GM21447 (cell line): Measurements from ENCODE around the gene C1orf174.
"Not testable (repeated sequence)": the region's sequence is repeated elsewhere in the genome, so short reads cannot be mapped to it uniquely, and the experiment has no call there.

Experiments
- ATAC-seq: cut with Tn5 transposase; IDR thresholded peaks from one replicate; pipeline ENCODE4 v1.9.1; 2021; ENCODE audit not compliant: unreplicated experiment

C1orf174 gene

DNA sequence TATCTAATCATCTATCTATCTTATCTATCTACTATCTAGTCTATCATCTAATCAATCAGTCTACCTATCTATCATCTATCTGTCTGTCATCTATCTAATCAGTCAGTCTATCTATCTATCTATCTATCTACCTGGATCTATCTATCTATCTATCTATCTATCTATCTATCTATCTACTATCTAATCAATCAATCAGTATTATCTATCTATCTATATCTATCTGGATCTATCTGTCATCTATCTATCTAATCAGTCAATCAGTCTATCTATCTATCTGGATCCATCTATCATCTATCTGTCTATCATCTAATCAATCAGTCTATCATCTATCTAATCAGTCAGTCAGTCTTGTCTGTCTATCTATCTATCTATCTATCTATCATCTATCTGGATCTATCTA, 26.9 kb upstream of the C1orf174 start:
- no peak for ATAC-seq

GRCh38 chr1:3925762-3926161, 25.7 kb upstream of the C1orf174 start:
- no peak for ATAC-seq

- no peak for ATAC-seq
Observed at GRCh38 chr1:3925256-3925655, 25.2 kb upstream of the C1orf174 start.

- no peak for ATAC-seq
Observed at GRCh38 chr1:3924825-3925220, 24.8 kb upstream of the C1orf174 start.

- no peak for ATAC-seq
Observed at GRCh38 chr1:3924186-3924824, 24.2 kb upstream of the C1orf174 start.

DNA sequence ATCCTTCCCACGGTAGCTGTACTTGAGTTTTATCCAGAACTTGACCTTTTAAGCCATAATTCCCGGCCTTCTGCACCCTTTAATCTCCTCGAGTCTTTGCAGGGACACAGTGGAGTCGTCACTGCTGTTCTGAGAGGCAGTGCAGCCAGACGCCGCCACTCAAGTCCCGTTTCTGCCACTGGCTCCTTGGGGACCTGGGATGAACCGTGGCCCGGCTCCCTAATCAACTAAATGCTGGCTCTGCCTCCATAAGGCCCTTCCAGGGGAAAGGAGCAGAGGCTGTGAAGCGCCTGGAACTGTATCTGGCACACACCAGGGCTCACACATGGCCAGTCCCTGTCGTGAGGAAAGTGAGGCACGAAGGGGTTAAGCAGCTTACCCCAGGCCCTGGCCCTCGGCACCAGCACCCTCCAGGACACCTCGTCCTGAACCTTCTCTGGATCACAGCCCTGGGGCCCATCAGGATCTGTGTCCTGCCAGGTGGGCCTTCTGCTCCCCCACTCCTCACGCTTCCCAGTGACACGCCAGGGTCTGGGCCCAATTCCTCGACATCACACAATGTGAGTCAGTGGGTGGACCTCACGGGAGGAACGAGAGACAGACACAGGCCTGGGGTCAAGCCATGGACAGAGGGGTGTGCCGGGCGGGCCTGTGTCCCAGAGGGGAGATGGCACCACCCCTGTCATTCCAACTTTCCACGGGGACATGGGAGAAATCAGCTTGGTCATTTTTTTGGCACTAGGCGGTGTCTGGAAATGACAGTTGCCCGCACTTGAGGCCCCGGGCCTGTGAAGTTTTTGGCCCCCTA, 23.5 kb upstream of the C1orf174 start:
- ATAC-seq, result no peak

GRCh38 chr1:3922851-3923250, 22.8 kb upstream of the C1orf174 start:
- no peak for ATAC-seq

- no peak for ATAC-seq
Observed at GRCh38 chr1:3922201-3922725, 22.2 kb upstream of the C1orf174 start.

- no peak for ATAC-seq
Observed at GRCh38 chr1:3921765-3922164, 21.7 kb upstream of the C1orf174 start.

GRCh38 chr1:3919706-3920105, 19.6 kb upstream of the C1orf174 start:
- ATAC-seq, result no peak

- ATAC-seq, result no peak
Observed at GRCh38 chr1:3918966-3919611, 19.0 kb upstream of the C1orf174 start.

- ATAC-seq, result not testable (repeated sequence)
Observed at GRCh38 chr1:3918359-3918758, 18.3 kb upstream of the C1orf174 start.

DNA sequence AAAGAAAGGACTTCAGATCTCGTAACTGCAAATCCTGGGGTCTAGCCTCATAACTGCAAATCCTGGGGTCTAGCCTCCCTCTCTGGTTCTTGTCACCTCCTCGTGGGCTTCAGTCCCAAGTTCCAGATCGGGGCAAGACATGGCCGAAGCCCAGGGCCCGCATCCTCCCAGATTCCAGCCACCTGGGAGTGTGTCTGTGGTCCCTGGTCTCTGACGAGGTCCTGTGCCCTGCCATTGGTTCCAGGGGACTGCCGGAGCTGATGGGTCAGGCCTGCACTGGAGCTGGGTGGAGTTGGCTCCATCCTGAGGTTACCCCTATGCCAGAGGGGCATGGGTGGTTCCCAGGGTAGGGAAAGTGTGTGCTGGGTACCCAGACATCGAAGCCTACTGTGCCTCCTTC, 17.7 kb upstream of the C1orf174 start:
- ATAC-seq, result no peak

DNA sequence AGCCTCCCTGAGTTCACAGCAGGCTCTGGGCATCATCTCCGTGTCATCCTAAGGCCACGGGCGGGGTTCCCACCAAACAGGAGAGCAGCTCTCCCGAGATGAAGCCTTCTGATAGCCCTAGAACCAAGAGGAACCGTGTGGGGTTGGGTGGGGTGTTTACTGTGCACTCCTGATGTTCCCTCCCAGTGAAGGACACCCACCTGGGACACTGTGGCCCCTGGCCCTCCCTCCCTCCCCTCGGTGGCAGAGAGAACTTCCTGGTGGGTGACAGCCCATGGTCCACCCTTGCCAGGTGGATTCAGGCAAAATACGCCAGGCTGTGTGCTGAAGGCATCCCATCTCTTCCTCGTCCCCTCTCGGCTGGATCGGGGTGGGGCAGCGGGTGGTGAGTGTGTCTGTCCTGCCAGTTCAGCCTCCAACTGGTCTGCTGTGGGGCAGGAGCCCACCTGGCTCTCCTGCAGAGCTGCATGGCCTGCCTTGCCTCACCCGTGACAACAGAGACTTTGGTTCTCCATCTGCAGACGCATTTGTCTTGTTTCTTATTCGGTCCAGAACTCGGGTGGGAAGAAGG, 15.6 kb upstream of the C1orf174 start:
- no peak for ATAC-seq

- ATAC-seq, result no peak
Observed at GRCh38 chr1:3914911-3915310, 14.8 kb upstream of the C1orf174 start.

- ATAC-seq, result no peak
Observed at GRCh38 chr1:3914331-3914851, 14.3 kb upstream of the C1orf174 start.

GRCh38 chr1:3912809-3913685, 13.0 kb upstream of the C1orf174 start:
- no peak for ATAC-seq

GRCh38 chr1:3911981-3912808, 12.1 kb upstream of the C1orf174 start:
- ATAC-seq, result no peak
